GM10248 (cell line): Measurements from ENCODE around the gene CPSF4.

Experiments
- CTCF ChIA-PET: fragments of 300-600 bp; sonication (Branson Sonifier 250); formaldehyde crosslinking; extraction: SDS; loops from one replicate; lab custom pipeline; 2021; ENCODE audit warnings: antibody characterized with exemption; lab: Yijun Ruan, JAX
- POLR2A ChIA-PET: fragments of 350-650 bp; sonication (Branson Sonifier 250); formaldehyde crosslinking; extraction: SDS; loops from one replicate; lab custom pipeline; 2020; ENCODE audit warnings: antibody characterized with exemption; lab: Yijun Ruan, JAX
- DNase-seq: peaks from one replicate; pipeline ENCODE4 v3.0.0; 2012; ENCODE audit errors: extremely low spot score
- TF ChIP-seq, protein P1 (sequence below): IDR thresholded peaks from 2 replicates; pipeline ENCODE4 v1.5.1; 2012; ENCODE audit warnings: mild to moderate bottlenecking, low read depth; ENCODE audit errors: extremely low read depth, missing control alignments, control extremely low read depth

Gene CPSF4

DNA sequence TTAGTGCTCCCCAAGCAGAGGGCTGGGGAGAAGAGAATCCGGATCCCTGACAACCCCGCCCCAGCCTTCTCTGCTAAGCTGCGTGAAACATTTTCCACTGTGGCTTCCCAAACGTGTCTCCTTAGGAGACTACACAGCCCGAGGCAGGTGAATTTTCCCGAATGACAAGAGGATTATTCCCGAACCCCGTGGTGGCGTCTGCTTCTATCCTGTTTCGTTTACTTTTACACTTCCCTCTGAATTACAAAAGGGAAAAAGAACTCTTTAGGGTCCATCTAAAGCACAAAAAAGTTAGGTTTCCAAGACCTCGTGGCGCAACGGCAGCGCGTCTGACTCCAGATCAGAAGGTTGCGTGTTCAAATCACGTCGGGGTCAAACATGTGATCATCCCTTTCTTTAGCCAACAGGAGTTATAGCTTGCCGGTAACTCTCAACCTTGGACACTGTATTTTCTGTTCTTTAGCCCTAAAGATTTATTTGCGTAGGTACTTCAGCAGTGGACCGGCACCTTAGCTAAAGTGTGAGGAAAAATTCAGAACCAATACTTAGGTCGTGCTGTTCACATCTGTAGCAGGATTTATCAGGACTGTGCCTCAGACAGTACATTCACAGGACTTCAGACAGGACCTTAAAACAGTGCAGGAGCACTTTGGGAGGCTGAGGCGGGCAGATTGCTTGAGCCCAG lies 30.8 kb downstream of the CPSF4 start:
- POLR2A ChIA-PET = no interaction called here
- TF ChIP-seq, protein P1, sequence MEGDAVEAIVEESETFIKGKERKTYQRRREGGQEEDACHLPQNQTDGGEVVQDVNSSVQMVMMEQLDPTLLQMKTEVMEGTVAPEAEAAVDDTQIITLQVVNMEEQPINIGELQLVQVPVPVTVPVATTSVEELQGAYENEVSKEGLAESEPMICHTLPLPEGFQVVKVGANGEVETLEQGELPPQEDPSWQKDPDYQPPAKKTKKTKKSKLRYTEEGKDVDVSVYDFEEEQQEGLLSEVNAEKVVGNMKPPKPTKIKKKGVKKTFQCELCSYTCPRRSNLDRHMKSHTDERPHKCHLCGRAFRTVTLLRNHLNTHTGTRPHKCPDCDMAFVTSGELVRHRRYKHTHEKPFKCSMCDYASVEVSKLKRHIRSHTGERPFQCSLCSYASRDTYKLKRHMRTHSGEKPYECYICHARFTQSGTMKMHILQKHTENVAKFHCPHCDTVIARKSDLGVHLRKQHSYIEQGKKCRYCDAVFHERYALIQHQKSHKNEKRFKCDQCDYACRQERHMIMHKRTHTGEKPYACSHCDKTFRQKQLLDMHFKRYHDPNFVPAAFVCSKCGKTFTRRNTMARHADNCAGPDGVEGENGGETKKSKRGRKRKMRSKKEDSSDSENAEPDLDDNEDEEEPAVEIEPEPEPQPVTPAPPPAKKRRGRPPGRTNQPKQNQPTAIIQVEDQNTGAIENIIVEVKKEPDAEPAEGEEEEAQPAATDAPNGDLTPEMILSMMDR = no peak

DNA sequence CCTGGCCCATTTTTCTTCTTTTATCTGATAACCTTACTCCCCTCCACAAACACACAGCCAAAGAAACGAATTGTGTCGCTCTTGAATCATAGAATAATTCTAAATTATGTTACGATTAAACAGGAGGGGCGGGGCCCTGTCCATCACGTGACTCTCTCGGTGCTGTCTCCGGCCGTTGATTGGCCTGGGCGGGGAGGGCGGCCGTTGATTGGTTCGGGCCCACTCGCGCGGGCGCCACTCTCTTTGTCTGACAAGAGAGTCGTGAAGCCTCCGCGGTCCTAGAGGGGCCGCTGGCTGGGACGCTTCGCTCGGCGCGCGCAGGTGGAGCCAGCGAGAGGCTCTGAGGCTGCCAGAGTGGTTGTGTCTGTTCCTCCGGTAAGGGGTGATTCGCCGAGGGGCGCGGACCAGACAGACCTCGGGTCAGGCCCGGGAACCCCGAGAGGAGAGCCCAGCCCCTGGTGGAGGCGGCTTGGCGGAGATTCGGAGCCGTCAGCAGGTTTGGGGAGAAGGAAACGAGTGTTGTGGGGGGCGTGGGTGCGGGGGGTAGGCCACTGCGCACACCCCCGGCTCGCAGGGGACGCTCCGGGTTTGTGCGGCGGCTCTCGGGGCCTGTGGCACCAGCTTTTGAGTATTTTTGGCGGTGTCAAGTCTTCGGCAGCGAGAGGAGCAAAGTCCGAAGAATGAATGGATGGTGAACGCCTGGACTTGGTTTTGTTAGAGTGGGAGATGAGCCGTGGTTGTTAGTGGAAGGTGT lies 34.0 kb downstream of the CPSF4 start, which contains the start of gene ZNF789:
Gene ZNF789 (plus strand): TSS at position 330 of the 754 bp plus-strand sequence. CDS start 3,567 bp downstream, outside the sequence.
- CTCF ChIA-PET = no interaction called here
- DNase-seq = peak; percentile 99
- POLR2A ChIA-PET = no interaction called here
- TF ChIP-seq, protein P1 = no peak

More for the DNA sequence above, 30.8 kb downstream of the CPSF4 start:
- no peak for DNase-seq
- CTCF ChIA-PET = no interaction called here

DNA sequence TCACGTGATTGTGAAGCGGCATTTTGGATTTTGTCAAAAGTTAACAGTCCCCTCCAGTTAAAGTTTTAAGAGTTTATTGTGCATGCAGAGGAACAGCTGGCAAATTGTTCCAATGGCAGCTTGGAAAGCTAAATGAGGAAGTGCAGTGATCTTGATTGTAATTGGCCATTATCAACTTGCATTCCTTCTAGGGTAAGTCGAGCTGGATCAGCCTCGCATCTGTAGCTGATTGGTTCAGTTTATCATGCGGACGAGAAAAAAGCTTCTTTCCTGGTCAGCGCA lies 34.5 kb downstream of the CPSF4 start:
- TF ChIP-seq, protein P1 = no peak
- CTCF ChIA-PET = no interaction called here
- DNase-seq = peak; percentile 69
- POLR2A ChIA-PET = no interaction called here

DNA sequence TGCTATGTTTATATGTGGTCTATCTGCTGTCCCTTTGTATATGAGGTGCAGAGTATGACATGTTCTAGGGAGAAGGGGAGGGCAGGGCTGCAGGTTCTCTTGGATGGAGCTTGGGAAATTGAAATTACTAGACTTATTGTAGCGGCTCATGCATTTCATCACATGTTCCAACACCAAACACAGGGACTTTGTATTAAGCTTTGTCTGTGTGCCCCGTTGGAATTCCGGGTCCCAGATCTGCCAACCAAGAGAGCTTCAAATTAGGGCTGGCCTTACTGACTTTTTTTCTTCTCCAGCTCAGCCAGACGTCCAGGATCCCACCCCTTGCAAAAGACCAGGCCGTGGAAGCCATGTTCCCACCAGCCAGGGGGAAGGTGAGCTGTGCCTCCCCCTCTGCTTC lies 37.4 kb downstream of the CPSF4 start:
- ChIA-PET CTCF (interaction anchor here (1.1 to 2.0 kb wide), 2 partner anchors 13 to 22 kb away, joined by 3 to 5 read pairs; no protein-coding TSS in a partner anchor), POLR2A (no interaction called here)
- TF ChIP-seq, protein P1 = no peak
- DNase-seq = no peak

DNA sequence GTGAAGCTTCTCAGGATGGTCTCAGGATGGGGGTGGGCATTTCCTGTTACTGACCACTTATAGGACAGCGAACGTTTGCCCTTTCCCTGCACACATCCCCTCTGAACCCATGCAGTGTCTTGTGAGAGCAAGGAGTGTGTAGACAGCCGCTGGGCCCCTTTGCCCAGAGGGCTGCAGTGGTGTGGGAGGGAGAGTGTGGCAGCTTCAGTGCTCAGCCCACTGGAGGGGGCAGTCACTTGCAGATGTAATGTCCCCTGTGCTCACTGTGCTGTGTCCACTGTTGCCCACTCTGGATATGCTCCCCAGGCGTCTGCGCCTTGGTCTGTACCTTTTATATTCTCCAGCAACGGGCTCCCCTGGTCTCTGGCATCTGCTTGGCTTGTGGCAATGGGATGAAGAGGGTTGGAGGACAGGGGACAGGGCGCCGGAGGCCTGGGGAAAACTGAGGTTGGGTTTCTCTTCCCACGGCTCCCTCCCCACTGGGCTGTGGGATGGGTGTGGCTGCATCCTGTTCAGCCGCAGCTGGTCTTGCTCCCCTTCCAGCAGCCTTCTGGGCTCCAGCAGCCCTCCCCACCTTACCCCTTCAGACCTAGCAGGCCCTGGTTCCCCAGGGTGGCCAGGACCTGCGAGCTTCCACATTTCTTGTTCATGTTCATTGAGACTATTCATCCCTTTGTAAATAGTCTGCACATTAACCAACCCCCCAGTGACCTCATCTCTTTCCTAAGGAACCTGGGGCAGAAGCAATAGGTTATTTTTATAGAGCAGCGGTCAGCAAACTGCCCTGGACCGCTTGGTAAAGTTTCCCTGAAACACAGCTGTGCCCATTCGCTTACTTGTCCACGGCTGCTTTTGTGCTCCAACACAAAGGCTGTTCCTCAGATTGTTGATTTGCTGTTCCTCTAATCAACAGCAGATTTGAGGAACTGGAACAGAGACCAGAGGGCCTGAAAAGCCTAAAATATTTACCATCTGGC lies 40.0 kb downstream of the CPSF4 start:
- TF ChIP-seq, protein P1 = no peak
- no peak for DNase-seq
- ChIA-PET POLR2A (no interaction called here), CTCF (no interaction called here)

DNA sequence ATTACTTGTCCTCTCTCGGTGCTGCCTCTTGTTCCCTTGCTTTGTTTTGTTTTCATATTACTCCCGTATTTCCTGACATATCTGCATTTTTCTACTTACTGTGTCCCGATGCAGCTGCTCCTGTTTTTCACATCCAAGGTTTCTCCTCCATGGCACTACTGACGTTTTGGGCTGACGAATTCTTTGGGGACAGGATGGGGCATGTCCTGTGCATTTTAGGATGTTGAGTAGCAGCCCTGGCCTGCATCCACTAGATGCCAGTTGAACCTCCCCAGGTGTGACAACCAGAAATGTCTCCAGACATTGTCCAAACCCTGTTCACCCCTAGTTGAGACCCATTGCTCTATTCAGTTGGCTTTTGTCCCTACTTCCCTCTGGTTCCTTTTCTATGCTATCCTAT lies 46.4 kb downstream of the CPSF4 start:
- POLR2A ChIA-PET = no interaction called here
- CTCF ChIA-PET = interaction anchor here (2.2 kb wide), 1 partner anchor 13 kb away, joined by 5 read pairs; no protein-coding TSS in a partner anchor
- TF ChIP-seq, protein P1 = no peak
- no peak for DNase-seq
